DMS79 treated with DMSO at 0.1 percent for 48 hours (cell line): ENCODE measurements around the gene APBB2.
"Not testable (repeated sequence)": the region's sequence is repeated elsewhere in the genome, so short reads cannot be mapped to it uniquely, and the experiment has no call there.

Experiments
- DNase-seq: peaks from one replicate; lab custom pipeline; 2025; lab: John Stamatoyannopoulos, UW

The APBB2 gene

GRCh38 chr4:41157009-41157408, 57.3 kb downstream of the APBB2 start:
- peak; percentile 6 for DNase-seq

GRCh38 chr4:41156574-41156973, 57.8 kb downstream of the APBB2 start:
- no peak for DNase-seq

- no peak for DNase-seq
Measured at GRCh38 chr4:41155194-41155830, 59.0 kb downstream of the APBB2 start.

GRCh38 chr4:41154814-41155177, 59.5 kb downstream of the APBB2 start:
- no peak for DNase-seq

GRCh38 chr4:41154010-41154813, 60.1 kb downstream of the APBB2 start:
- no peak for DNase-seq

- no peak for DNase-seq
Measured at GRCh38 chr4:41150401-41150800, 63.9 kb downstream of the APBB2 start.

GRCh38 chr4:41149568-41149967, 64.8 kb downstream of the APBB2 start:
- not testable (repeated sequence) for DNase-seq

- no peak for DNase-seq
Measured at GRCh38 chr4:41148931-41149330, 65.4 kb downstream of the APBB2 start.

- no peak for DNase-seq
Measured at GRCh38 chr4:41148292-41148691, 66.0 kb downstream of the APBB2 start.

- DNase-seq = not testable (repeated sequence)
Measured at GRCh38 chr4:41147570-41147969, 66.8 kb downstream of the APBB2 start.

- no peak for DNase-seq
Measured at GRCh38 chr4:41146716-41147506, 67.4 kb downstream of the APBB2 start.

GRCh38 chr4:41146196-41146595, 68.1 kb downstream of the APBB2 start:
- DNase-seq = no peak

- DNase-seq = no peak
Measured at GRCh38 chr4:41145571-41146078, 68.7 kb downstream of the APBB2 start.

GRCh38 chr4:41144812-41145211, 69.5 kb downstream of the APBB2 start:
- DNase-seq = no peak

GRCh38 chr4:41144040-41144379, 70.3 kb downstream of the APBB2 start:
- no peak for DNase-seq

GRCh38 chr4:41143311-41144039, 70.9 kb downstream of the APBB2 start:
- no peak for DNase-seq

- DNase-seq = no peak
Measured at GRCh38 chr4:41142376-41143310, 71.7 kb downstream of the APBB2 start.

GRCh38 chr4:41141900-41142299, 72.4 kb downstream of the APBB2 start:
- no peak for DNase-seq

GRCh38 chr4:41140410-41140809, 73.9 kb downstream of the APBB2 start:
- DNase-seq = no peak

GRCh38 chr4:41137879-41138278, 76.5 kb downstream of the APBB2 start:
- DNase-seq = no peak

- no peak for DNase-seq
Measured at GRCh38 chr4:41136456-41136855, 77.9 kb downstream of the APBB2 start.
